Stimulated activated CD8-positive, alpha-beta memory T cell treated with anti-CD3 and anti-CD28 coated beads, Interleukin-7, amount 100 ng/mL, for 24 hours (primary cell): Measurements from ENCODE around the gene GAB4.
A peak's percentile ranks its signal among the peaks of the same experiment; 100 is the strongest.
"Not testable (repeated sequence)": the region's sequence is repeated elsewhere in the genome, so short reads cannot be mapped to it uniquely, and the experiment has no call there.

Experiments
- DNase-seq: peaks from one replicate; pipeline ENCODE4 v3.0.0-alpha.2; 2020; ENCODE audit warnings: low read depth

Gene GAB4

DNA sequence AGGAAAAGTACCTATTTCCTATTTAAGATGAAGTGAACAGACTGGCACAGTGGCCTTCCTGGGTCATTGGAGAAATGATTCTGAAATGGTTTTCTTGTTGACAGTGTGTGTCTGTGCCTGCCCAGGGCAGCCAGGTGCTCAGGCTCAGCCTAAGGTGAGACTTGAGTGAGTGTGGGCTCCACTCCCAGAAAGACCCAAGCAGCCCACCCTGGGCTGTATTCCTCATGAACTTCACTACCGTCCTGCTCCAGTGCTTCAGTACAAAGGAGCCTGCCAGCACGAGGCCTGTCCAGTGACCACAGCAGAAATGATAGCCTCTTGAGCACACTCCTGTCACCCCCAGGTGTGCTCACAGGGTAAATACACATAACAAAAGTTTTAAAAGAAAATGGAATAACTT, 49.5 kb downstream of the GAB4 start:
- no peak for DNase-seq

GRCh38 chr22:16957781-16958180, 50.2 kb downstream of the GAB4 start:
- DNase-seq: no peak

GRCh38 chr22:16956290-16956689, 51.7 kb downstream of the GAB4 start:
- no peak for DNase-seq

- DNase-seq: no peak
These were observed 52.3 kb downstream of the GAB4 start for GRCh38 chr22:16955678-16956210.

- no peak for DNase-seq
These were observed 52.9 kb downstream of the GAB4 start for GRCh38 chr22:16955081-16955480.

DNA sequence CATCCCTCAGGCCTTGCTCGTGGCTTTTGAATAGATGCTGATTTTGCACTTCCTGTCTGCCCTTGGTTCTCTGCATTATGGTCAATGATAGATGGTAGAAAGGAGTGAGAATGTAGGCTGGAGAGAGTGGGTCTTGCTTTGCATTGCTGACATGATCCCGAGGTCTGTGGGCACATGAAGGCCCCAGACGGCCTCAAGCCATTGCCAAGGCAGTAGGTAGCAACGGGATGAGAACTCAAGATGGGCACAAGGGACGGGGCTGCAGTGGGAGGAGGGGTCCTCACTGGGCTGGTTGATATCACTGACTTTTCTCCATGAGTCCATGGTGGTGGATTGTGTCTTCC, 54.0 kb downstream of the GAB4 start:
- no peak for DNase-seq

DNA sequence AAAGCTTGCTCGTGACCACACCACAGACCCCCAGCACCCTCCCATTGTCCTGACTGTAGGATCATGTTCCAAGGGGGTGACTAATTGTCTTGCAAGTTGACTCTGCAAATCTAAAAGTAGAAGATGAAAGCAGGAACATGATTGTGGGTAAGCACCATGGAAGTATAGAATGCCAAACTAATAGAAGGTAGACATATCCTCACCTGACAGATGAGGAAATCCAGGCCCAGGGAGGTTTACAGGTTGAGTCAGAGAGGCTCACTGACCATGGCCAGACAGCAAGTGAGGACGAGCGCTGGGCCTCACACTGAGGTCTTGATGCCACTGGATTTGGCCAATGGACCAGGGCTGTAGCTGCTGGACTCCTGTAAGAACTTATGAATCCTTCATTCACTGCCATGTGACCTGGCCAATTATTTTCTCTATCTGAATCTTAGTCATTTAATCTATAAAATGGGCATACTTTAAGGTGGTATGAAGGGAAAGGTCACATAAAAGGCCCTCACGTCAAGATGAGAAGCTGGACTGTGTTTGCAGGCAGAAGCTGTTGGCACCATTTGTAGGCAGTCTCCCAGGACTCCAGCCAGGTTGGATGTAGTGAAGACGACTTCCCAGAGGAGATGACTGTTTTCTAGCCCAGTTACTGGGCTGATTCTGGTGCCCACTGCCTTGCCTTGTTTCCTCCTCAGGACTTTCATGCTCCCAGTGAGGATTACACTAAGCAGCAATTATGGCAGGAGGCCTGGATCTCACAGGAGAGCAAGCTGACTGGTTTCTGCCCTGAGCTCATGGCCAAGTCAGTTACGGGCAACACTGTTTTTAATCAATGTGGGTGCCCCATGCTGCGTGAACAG, 54.6 kb downstream of the GAB4 start:
- no peak for DNase-seq

GRCh38 chr22:16949561-16949960, 58.5 kb downstream of the GAB4 start:
- no peak for DNase-seq

DNA sequence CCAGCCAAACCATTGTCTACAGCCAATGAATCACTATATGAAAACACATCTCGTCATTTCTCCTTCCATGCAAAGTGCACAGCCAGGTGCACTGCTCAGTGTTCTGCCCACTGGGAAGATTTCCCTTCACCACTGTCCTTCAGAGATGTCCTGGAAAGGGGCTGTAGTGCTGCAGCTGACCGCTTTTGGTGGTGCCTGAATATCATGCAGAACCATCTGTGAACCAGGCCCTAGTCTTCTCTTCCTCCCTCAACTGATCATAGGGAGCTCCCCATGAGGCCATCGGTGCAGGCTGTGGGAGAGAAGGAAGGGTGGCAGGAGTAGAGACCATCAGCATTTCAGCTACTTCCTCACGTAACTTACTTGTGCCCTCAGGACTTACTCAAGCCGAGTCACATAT, 70.2 kb downstream of the GAB4 start:
- DNase-seq: no peak

GRCh38 chr22:16937209-16937608, 70.8 kb downstream of the GAB4 start:
- not testable (repeated sequence) for DNase-seq

DNA sequence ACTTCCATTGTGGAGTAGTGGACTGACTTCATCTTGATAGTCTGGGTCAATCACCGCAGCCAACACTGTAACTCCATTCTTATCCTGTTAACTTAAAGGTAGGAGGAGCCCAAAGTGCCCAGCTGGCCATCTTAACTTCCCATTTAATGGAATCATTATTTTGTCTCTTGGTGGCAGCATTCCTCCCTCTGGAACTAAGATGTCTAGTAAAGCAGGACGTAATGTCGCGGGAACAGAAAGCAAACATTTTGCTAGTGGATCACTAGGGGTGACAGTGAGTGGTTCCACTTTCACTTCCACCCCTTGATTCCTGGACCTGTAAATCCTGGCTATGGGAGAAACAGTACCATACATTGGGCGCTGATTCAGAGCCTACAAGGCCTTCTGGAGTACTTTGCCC, 71.4 kb downstream of the GAB4 start:
- DNase-seq: no peak

DNA sequence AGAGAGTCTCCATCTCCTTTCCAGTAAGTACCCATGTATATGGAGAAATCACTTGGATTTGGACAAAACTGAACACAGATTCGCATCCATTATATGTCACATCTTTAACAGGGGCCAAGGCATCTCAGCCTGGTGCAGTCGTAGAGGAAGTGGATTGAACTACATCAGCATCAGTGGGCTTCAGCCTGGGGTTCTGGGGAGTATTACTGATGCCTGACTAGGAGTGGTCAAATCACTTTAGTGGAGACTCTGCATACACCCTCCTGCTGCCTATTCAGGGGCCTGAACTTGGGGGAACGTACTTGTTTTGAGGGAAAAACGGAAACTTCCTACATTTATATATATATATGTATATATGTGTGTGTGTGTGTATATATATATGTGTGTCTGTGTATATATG, 72.8 kb downstream of the GAB4 start:
- DNase-seq: no peak

- DNase-seq: no peak
These were observed 74.4 kb downstream of the GAB4 start for GRCh38 chr22:16933291-16934282.

- DNase-seq: no peak
These were observed 75.4 kb downstream of the GAB4 start for GRCh38 chr22:16932577-16932976.

DNA sequence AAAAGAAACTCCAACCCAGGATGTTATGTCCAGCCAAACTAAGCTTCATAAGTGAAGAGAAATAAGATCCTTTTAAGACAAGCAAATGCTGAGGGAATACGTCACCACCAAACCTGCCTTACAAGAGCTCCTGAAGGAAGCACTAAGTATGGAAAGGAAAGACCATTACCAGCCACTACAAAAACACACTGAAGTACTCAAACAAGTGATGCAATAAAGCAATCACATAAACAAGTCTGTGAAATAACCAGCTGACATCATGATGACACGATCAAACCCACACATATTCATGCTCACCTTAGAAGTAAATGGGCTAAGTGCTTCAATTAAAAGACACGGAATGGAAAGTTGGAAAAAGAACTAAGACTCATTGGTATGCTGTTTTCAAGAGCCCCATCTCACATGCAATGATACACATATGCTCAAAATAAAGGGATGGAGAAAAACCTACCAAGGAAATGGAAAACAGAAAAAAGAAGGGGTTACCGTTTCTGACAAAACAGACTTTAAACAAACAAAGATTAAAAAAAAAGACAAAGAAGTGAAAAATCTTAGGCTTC, 82.5 kb downstream of the GAB4 start:
- no peak for DNase-seq

GRCh38 chr22:16922706-16923105, 85.3 kb downstream of the GAB4 start:
- no peak for DNase-seq

DNA sequence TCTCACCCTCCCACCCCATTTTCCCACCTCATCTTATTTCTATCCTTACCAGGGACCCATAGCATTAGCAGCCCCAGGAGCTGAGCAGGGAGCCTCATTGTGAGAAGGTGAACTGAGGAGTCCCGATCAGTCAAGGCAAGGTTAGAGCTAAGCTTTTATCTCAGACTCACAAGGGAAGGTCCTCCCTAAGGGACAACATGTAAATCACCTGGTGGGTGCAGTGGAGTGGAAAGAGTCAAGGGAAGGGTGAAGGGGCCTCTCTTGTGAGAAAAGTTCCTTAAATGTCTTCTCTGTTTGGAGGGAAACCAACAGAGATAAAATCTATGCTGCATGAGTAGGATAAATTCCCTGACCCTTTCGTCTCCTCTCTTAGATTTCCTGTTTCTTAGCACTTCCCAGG, 85.9 kb downstream of the GAB4 start:
- DNase-seq: no peak

GRCh38 chr22:16917144-16918003, 90.6 kb downstream of the GAB4 start:
- peak; percentile 54 for DNase-seq

DNA sequence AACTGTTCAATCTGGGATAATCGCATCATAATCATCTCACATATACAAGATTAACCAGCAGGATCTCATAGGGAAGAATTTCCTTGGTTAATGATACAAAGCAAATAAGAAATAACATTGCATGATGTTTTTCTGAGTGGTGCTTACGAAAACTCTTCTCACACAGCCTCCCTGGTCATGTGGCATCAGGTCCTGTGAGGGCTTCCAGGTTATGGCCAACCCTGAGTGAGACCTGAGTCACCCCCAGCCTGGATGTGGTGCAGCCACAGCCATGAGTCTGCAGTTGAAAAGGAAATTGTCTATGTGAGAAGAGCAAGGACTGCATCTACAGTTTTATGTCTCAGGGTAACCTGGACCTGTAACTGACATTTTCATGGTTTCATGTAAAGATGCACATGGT, 92.3 kb downstream of the GAB4 start:
- DNase-seq: no peak

- not testable (repeated sequence) for DNase-seq
These were observed 93.1 kb downstream of the GAB4 start for GRCh38 chr22:16914911-16915310.

GRCh38 chr22:16914006-16914405, 94.0 kb downstream of the GAB4 start:
- DNase-seq: no peak

- no peak for DNase-seq
These were observed 95.7 kb downstream of the GAB4 start for GRCh38 chr22:16912281-16912680.
